ENCODE results near the gene RREB1. TPM values are rescaled to one million over a fixed set of nuclear protein-coding genes. Genes with fewer than 3 reads are reported as not detected.
A peak's percentile ranks its signal among the peaks of the same experiment; 100 is the strongest.

Gene RREB1
- total RNA-seq, 1 experiment from 2014 or later, result 35.8 TPM

DNA sequence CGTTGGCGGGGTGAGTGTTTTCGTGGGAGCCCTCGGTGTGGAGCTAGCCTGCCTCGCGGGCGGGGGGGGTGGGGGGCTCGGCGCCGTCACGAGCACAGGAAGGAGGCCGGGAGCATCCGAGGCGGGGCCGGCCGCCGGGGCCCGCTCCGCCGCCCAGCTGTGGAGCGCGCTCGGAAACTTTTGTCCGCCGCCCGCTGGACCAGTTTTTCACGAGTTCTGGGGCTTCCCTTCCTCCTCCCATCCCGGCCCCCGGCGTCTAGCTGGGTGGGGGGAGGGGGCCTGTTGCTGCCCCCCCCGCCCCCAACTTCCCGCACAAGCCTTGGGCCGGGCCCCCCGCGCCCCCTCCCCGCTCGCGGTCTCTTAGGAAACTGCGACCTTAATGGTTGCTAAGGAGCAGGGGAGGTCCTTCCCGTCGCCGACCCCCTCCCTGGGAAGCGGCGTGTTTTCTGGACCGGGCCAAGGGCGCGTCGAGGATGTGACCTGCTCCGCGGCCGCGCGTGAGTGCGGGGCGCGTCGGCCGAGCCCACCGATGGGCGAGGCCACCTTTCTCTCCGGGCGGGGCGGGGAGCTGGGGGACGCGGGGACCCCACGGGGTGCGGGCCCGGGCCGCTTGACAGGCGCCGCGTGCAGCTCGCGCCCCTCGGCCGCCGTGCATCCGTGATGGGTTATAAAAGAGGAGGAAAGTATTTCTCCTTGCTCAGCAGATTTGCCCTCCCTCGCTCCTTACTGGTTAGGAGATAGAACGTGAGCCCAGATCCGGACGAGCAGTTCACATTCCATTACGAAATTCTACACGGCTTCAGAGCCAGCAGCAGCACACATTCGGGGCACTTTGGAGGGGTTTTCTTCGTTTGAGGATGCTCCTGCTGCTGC, 1.4 kb downstream of the RREB1 start:
- peaks cover 29% of the 10 kb centered on the region for H3K27me3 Mint-ChIP-seq (ENCODE audit: low read depth)
- Histone ChIP-seq H3K4me1 (ENCODE audit: insufficient read depth, low read length) (peaks cover 7% of the 10 kb centered on the region), H3K18ac (ENCODE audit: insufficient read length, low read depth, low read length) (no peak overlapping the region), H4K20me1 (ENCODE audit: control insufficient read depth, insufficient read depth, insufficient read length) (no peaks in the 10 kb centered on the region), H2BK120ac (ENCODE audit: low read depth, low read length, poor library complexity, severe bottlenecking) (no peak overlapping the region), H3K9me3 (ENCODE audit: control insufficient read depth, low read depth, low read length) (no peaks in the 10 kb centered on the region), H3K79me2 (ENCODE audit: insufficient read depth, low read length) (peaks cover 11% of the 10 kb centered on the region; the same call in 1 of the 2 replicates), H3K4me2 (ENCODE audit: insufficient read depth, insufficient read length, low read length) (peak overlapping the region; percentile 67), H2BK5ac (ENCODE audit: insufficient read length, low read length) (no peak overlapping the region), H3K4ac (ENCODE audit: low read depth, low read length) (no peak overlapping the region), H3K56ac (ENCODE audit: insufficient read length, low read depth, low read length) (no peak overlapping the region), H3T11ph (ENCODE audit: low read length) (no peak overlapping the region), H3K79me1 (ENCODE audit: insufficient read depth, low read depth, low read length, poor library complexity, severe bottlenecking) (no peaks in the 10 kb centered on the region), H2AFZ (ENCODE audit: low read length) (no peak overlapping the region), H2BK12ac (ENCODE audit: insufficient read length, low read depth, low read length) (no peak overlapping the region), H2AK5ac (ENCODE audit: insufficient read length, low read length) (no peak overlapping the region), H3K14ac (ENCODE audit: insufficient read depth, low read length) (no peak overlapping the region), H3K23ac (ENCODE audit: insufficient read length, low read depth, low read length) (no peak overlapping the region), H4K8ac (replicated peaks; ENCODE audit: insufficient read length, low read depth, low read length) (no peak overlapping the region), H3K27ac (ENCODE audit: insufficient read length, low read depth, low read length) (no peak overlapping the region), H2BK20ac (ENCODE audit: low read depth, low read length, poor library complexity, severe bottlenecking) (no peak overlapping the region), H3K27me3 (ENCODE audit: insufficient read depth, low read length) (peaks cover 2% of the 10 kb centered on the region; the same call in 1 of the 2 replicates), H3K9ac (ENCODE audit: extremely low read depth, insufficient read length, low read length) (no peak overlapping the region), H4K5ac (ENCODE audit: insufficient read length, low read depth, low read length) (no peak overlapping the region), H4K91ac (ENCODE audit: insufficient read length, low read depth, low read length) (no peak overlapping the region), H2BK15ac (ENCODE audit: low read depth, low read length) (no peak overlapping the region), H3K23me2 (ENCODE audit: insufficient read length, low read depth, low read length, poor library complexity, severe bottlenecking) (peaks cover 19% of the 10 kb centered on the region)
- WGBS (ENCODE audit: extremely low coverage, insufficient read length, low lambda C conversion rate), result no CpG with 5 or more reads among the region's 86 CpGs
- H3K36me3 Mint-ChIP-seq (ENCODE audit: insufficient read depth in 1 of 3, low read depth in 3 of 3), result no peaks in the 10 kb centered on the region; a peak in 1 of 7 replicates
- H3K27ac Mint-ChIP-seq, result no peak overlapping the region
- no peak for DNase-seq
- TF ChIP-seq, protein P1, sequence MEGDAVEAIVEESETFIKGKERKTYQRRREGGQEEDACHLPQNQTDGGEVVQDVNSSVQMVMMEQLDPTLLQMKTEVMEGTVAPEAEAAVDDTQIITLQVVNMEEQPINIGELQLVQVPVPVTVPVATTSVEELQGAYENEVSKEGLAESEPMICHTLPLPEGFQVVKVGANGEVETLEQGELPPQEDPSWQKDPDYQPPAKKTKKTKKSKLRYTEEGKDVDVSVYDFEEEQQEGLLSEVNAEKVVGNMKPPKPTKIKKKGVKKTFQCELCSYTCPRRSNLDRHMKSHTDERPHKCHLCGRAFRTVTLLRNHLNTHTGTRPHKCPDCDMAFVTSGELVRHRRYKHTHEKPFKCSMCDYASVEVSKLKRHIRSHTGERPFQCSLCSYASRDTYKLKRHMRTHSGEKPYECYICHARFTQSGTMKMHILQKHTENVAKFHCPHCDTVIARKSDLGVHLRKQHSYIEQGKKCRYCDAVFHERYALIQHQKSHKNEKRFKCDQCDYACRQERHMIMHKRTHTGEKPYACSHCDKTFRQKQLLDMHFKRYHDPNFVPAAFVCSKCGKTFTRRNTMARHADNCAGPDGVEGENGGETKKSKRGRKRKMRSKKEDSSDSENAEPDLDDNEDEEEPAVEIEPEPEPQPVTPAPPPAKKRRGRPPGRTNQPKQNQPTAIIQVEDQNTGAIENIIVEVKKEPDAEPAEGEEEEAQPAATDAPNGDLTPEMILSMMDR (conservative IDR thresholded peaks at IDR 0.05), result peak; percentile 21; the same call in 1 of the 3 replicates
- H3K4me1 Mint-ChIP-seq, result peaks cover 50 to 54% of the 10 kb centered on the region in 2 experiments
- no peaks in the 10 kb centered on the region; a peak in 1 of 5 replicates for H3K9me3 Mint-ChIP-seq
- H3K4me3 Mint-ChIP-seq, result peak overlapping the region; percentile 69 to 91

Data from H9 (cell line).